ENCODE measurements around the gene PCCA. TPM values are rescaled to one million over a fixed set of nuclear protein-coding genes. Genes with fewer than 3 reads are reported as not detected.

PCCA gene
- total RNA-seq, 3 donors from 2014 or later: 46.6 to 69.8 (median 64.7) TPM

DNA sequence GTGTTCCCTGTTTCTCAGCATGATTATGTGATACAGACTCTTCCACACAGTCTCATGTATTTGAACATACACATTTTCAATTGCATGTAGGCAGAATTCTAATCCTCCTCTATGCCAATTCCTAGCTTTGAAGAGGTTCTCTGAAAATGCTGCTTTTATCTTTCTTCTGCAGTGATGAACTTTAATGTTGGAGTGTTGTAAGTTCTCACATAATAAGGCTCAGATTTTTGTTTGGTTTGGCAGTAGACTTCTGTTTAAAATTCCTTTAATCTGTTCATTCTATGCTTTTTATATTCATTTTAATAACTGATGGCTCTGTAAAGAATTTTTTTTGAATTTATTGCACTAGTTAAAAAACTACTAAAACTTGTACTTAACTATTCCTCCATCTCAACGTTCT, 273.9 kb downstream of the PCCA start:
- Histone ChIP-seq H3K4me1 (no peaks in the 10 kb centered on the region), H3K36me3 (no peaks in the 10 kb centered on the region), H3K9me3 (no peaks in the 10 kb centered on the region), H3K4me3 (no peak overlapping the region), H3K27ac (no peak overlapping the region), H3K27me3 (no peaks in the 10 kb centered on the region)
- intact Hi-C loops (cut with DNase I; ENCODE audit: low total_unique reads): loop anchor here (5.0 kb wide), 1 partner anchor 665 kb away; no protein-coding TSS in a partner anchor
- no peak for DNase-seq (ENCODE audit: low spot score in 2 of 2)
- TF ChIP-seq POLR2A (IDR thresholded peaks at IDR 0.05) (no peak), POLR2AphosphoS5 (IDR thresholded peaks at IDR 0.05) (no peak)
- TF ChIP-seq, protein P1, sequence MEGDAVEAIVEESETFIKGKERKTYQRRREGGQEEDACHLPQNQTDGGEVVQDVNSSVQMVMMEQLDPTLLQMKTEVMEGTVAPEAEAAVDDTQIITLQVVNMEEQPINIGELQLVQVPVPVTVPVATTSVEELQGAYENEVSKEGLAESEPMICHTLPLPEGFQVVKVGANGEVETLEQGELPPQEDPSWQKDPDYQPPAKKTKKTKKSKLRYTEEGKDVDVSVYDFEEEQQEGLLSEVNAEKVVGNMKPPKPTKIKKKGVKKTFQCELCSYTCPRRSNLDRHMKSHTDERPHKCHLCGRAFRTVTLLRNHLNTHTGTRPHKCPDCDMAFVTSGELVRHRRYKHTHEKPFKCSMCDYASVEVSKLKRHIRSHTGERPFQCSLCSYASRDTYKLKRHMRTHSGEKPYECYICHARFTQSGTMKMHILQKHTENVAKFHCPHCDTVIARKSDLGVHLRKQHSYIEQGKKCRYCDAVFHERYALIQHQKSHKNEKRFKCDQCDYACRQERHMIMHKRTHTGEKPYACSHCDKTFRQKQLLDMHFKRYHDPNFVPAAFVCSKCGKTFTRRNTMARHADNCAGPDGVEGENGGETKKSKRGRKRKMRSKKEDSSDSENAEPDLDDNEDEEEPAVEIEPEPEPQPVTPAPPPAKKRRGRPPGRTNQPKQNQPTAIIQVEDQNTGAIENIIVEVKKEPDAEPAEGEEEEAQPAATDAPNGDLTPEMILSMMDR (IDR thresholded peaks at IDR 0.05): no peak

DNA sequence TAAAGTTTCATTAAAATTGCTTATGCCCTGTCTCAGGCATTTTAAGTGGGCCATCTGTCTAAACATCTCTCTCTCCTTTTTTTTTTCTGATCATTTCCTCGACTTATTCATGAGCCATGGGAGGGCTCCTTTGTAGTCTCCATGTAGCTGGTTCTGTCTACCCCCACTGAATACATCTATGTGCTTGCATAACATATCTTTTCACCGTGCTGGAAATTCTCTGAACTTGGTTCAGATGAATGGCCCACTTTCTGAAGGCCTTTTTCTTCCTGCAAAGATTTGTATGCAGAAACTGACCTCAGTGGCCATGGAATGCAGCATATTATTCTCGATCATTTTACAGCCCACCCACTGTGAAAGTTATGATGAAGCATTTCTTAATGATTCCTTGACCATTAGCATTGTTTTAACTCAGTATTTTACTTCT, 274.4 kb downstream of the PCCA start:
- DNase-seq (ENCODE audit: low spot score in 2 of 2): no peak
- no peak for TF ChIP-seq POLR2AphosphoS5 (IDR thresholded peaks at IDR 0.05)
- TF ChIP-seq, protein P1 (IDR thresholded peaks at IDR 0.05): no peak
- TF ChIP-seq POLR2A (IDR thresholded peaks at IDR 0.05): no peak
- Histone ChIP-seq H3K4me1 (no peaks in the 10 kb centered on the region), H3K27ac (no peak overlapping the region), H3K4me3 (no peak overlapping the region), H3K27me3 (no peaks in the 10 kb centered on the region), H3K9me3 (no peaks in the 10 kb centered on the region), H3K36me3 (no peaks in the 10 kb centered on the region)
- intact Hi-C loops (cut with DNase I; ENCODE audit: low total_unique reads): loop anchor here (5.0 kb wide), 1 partner anchor 664 kb away; no protein-coding TSS in a partner anchor

DNA sequence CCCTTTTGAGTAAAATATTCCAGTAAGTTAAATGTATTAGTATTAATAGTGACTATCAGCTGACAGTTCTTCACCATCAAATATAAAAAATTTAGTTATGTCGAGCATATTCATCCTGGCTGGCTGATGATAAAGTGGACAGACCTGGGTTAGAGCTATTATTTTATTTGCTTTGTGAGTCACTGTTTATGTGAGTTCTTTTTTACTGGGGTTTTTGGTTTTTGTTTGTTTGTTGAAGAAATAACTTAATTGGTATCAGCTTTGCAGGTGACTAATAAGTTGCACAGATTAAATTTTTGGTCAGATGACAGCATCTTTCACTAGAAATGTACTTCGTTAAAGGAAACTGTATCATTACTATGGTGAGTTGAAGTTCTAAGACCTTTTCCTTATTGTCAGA, 275.0 kb downstream of the PCCA start:
- H3K27ac ChIP-seq: no peak overlapping the region
- no peaks in the 10 kb centered on the region for H3K9me3 ChIP-seq
- H3K4me1 ChIP-seq: no peaks in the 10 kb centered on the region
- no peaks in the 10 kb centered on the region for H3K36me3 ChIP-seq
- TF ChIP-seq POLR2A (IDR thresholded peaks at IDR 0.05) (no peak), POLR2AphosphoS5 (IDR thresholded peaks at IDR 0.05) (no peak)
- TF ChIP-seq, protein P1 (IDR thresholded peaks at IDR 0.05): no peak
- H3K27me3 ChIP-seq: no peaks in the 10 kb centered on the region
- H3K4me3 ChIP-seq: no peak overlapping the region
- no peak for DNase-seq (ENCODE audit: low spot score in 2 of 2)
- intact Hi-C loops (cut with DNase I; ENCODE audit: low total_unique reads): loop anchor here (5.0 kb wide), 1 partner anchor 663 kb away; no protein-coding TSS in a partner anchor

DNA sequence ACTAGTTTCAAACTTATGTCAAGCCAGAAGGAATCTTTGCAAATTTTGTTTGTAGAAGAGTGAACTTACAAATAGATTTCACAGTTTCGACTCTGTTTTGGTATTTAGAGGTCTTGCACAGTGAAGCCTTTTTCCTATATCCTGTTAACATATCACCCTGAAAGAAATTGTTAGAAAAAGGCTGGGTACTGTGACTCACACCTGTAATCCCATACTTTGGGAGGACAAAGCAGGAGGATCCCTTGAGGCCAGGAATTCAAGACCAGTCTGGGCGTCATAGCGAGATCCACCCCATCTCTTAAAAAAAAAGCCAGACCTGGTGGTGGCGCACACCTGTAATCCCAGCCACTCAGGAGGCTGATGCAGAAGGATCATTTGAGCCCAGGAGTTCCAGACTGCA, 275.7 kb downstream of the PCCA start:
- H3K9me3 ChIP-seq: no peaks in the 10 kb centered on the region
- no peak overlapping the region for H3K4me3 ChIP-seq
- intact Hi-C loops (cut with DNase I; ENCODE audit: low total_unique reads): loop anchor here (5.0 kb wide), 1 partner anchor 663 kb away; no protein-coding TSS in a partner anchor
- no peaks in the 10 kb centered on the region for H3K36me3 ChIP-seq
- TF ChIP-seq POLR2AphosphoS5 (IDR thresholded peaks at IDR 0.05): no peak
- no peak for TF ChIP-seq POLR2A (IDR thresholded peaks at IDR 0.05)
- TF ChIP-seq, protein P1 (IDR thresholded peaks at IDR 0.05): no peak
- H3K27ac ChIP-seq: no peak overlapping the region
- no peaks in the 10 kb centered on the region for H3K4me1 ChIP-seq
- DNase-seq (ENCODE audit: low spot score in 2 of 2): no peak
- no peaks in the 10 kb centered on the region for H3K27me3 ChIP-seq

DNA sequence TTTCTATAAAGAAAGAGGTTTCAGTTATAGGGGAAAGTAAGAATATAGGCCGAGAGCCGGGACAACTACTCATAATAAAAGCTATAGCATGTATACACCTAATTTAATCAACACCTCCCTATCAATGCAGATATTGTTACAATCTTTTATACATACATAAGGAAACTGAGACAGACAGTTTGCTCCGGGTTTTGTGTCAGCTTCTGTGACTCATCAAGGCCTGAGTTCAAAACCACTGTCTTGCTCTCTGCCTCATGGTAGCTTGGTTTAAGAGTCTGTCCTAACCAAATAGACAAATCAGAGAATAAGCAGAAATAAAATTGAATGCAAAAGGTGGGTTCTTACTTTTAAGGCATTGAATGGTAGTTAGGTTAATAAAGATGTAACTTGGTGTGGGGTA, 276.8 kb downstream of the PCCA start:
- H3K4me3 ChIP-seq: no peak overlapping the region
- no peaks in the 10 kb centered on the region for H3K27me3 ChIP-seq
- no peaks in the 10 kb centered on the region for H3K4me1 ChIP-seq
- no peaks in the 10 kb centered on the region for H3K9me3 ChIP-seq
- intact Hi-C loops (cut with DNase I; ENCODE audit: low total_unique reads): no loop called here
- TF ChIP-seq, protein P1 (IDR thresholded peaks at IDR 0.05): no peak
- TF ChIP-seq POLR2AphosphoS5 (IDR thresholded peaks at IDR 0.05) (no peak), POLR2A (IDR thresholded peaks at IDR 0.05) (no peak)
- H3K27ac ChIP-seq: no peak overlapping the region
- H3K36me3 ChIP-seq: no peaks in the 10 kb centered on the region
- no peak for DNase-seq (ENCODE audit: low spot score in 2 of 2)

All from breast epithelium (tissue), 4 donors.